H9 (cell line): ENCODE results near the gene THRB. TPM values are rescaled to one million over a fixed set of nuclear protein-coding genes. Genes with fewer than 3 reads are reported as not detected.

Experiments
- DNase-seq: peaks from one replicate; pipeline ENCODE4 v3.0.0-alpha.2; 2017
- H2AFZ ChIP-seq: one replicate; pipeline ENCODE4 v1.6.1; 2013; ENCODE audit warnings: mild to moderate bottlenecking, low read length, control low read depth, moderate library complexity
- H2AK5ac ChIP-seq: 2 replicates; pipeline ENCODE4 v1.6.1; 2013; ENCODE audit warnings: low read length, control low read depth, mixed read lengths; ENCODE audit not compliant: insufficient read length
- H2BK120ac ChIP-seq: one replicate; pipeline ENCODE4 v1.6.1; 2013; ENCODE audit warnings: low read depth, mild to moderate bottlenecking, low read length, control low read depth, inconsistent platforms; ENCODE audit not compliant: poor library complexity, severe bottlenecking
- H2BK12ac ChIP-seq: 2 replicates; pipeline ENCODE4 v1.6.1; 2013; ENCODE audit warnings: low read length, control low read depth, mixed read lengths, low read depth; ENCODE audit not compliant: insufficient read length
- H2BK15ac ChIP-seq: 2 replicates; pipeline ENCODE4 v1.6.1; 2013; ENCODE audit warnings: low read depth, low read length, control low read depth
- H2BK20ac ChIP-seq: one replicate; pipeline ENCODE4 v1.6.1; 2013; ENCODE audit warnings: low read depth, mild to moderate bottlenecking, low read length, control low read depth, inconsistent platforms; ENCODE audit not compliant: poor library complexity, severe bottlenecking
- H2BK5ac ChIP-seq: 2 replicates; pipeline ENCODE4 v1.6.1; 2013; ENCODE audit warnings: low read length, control low read depth, mixed read lengths; ENCODE audit not compliant: insufficient read length
- H3K14ac ChIP-seq: 2 replicates; pipeline ENCODE4 v1.6.1; 2013; ENCODE audit warnings: low read length, control low read depth; ENCODE audit not compliant: insufficient read depth
- H3K18ac ChIP-seq: 2 replicates; pipeline ENCODE4 v1.6.1; 2013; ENCODE audit warnings: low read depth, mild to moderate bottlenecking, mixed read lengths, low read length, control low read depth; ENCODE audit not compliant: insufficient read length
- H3K23ac ChIP-seq: 2 replicates; pipeline ENCODE4 v1.6.1; 2013; ENCODE audit warnings: low read length, control low read depth, mixed read lengths, low read depth; ENCODE audit not compliant: insufficient read length
- H3K23me2 ChIP-seq: 2 replicates; pipeline ENCODE4 v1.6.1; 2013; ENCODE audit warnings: low read depth, mild to moderate bottlenecking, mixed read lengths, low read length, control low read depth; ENCODE audit not compliant: insufficient read length, poor library complexity, severe bottlenecking
- H3K27ac ChIP-seq: 2 replicates; pipeline ENCODE4 v1.5.1; 2013; ENCODE audit warnings: low read length, control low read depth, mixed read lengths, low read depth; ENCODE audit not compliant: insufficient read length
- H3K27me3 ChIP-seq: 2 replicates; pipeline ENCODE4 v1.6.1; 2013; ENCODE audit warnings: low read length, control low read depth, inconsistent platforms; ENCODE audit not compliant: insufficient read depth
- H3K4ac ChIP-seq: 2 replicates; pipeline ENCODE4 v1.6.1; 2013; ENCODE audit warnings: low read depth, mild to moderate bottlenecking, control low read depth, inconsistent platforms, low read length, moderate library complexity
- H3K4me1 ChIP-seq: 2 replicates; pipeline ENCODE4 v1.6.1; 2013; ENCODE audit warnings: low read length, control low read depth, inconsistent platforms; ENCODE audit not compliant: insufficient read depth
- H3K4me2 ChIP-seq: 2 replicates; pipeline ENCODE4 v1.6.1; 2013; ENCODE audit warnings: low read length, control low read depth, mixed read lengths; ENCODE audit not compliant: insufficient read length, insufficient read depth
- H3K56ac ChIP-seq: 2 replicates; pipeline ENCODE4 v1.6.1; 2013; ENCODE audit warnings: low read depth, mild to moderate bottlenecking, mixed read lengths, low read length, control low read depth; ENCODE audit not compliant: insufficient read length
- H3K79me1 ChIP-seq: 2 replicates; pipeline ENCODE4 v1.6.1; 2013; ENCODE audit warnings: low read depth, mild to moderate bottlenecking, moderate library complexity, low read length, control low read depth, inconsistent platforms; ENCODE audit not compliant: insufficient read depth, poor library complexity, severe bottlenecking
- H3K79me2 ChIP-seq: 2 replicates; pipeline ENCODE4 v1.6.1; 2013; ENCODE audit warnings: low read length, control low read depth, inconsistent platforms; ENCODE audit not compliant: insufficient read depth
- H3K9ac ChIP-seq: 2 replicates; pipeline ENCODE4 v1.6.1; 2013; ENCODE audit warnings: low read length, control low read depth, mixed read lengths; ENCODE audit not compliant: insufficient read length; ENCODE audit errors: extremely low read depth
- H3K9me3 ChIP-seq: one replicate; pipeline ENCODE4 v1.6.1; 2013; ENCODE audit warnings: low read depth, low read length, inconsistent platforms; ENCODE audit not compliant: control insufficient read depth
- H3T11ph ChIP-seq: one replicate; pipeline ENCODE4 v1.6.1; 2013; ENCODE audit warnings: mild to moderate bottlenecking, low read length, control low read depth, inconsistent platforms
- H4K20me1 ChIP-seq: one replicate; pipeline ENCODE4 v1.6.1; 2013; ENCODE audit not compliant: control insufficient read depth, insufficient read length, insufficient read depth
- H4K5ac ChIP-seq: 2 replicates; pipeline ENCODE4 v1.6.1; 2013; ENCODE audit warnings: low read depth, mild to moderate bottlenecking, mixed read lengths, low read length, control low read depth; ENCODE audit not compliant: insufficient read length
- H4K8ac ChIP-seq: replicated peaks from 2 replicates; pipeline ENCODE4 v1.6.1; 2013; ENCODE audit warnings: low read length, control low read depth, mixed read lengths, low read depth; ENCODE audit not compliant: insufficient read length
- H4K91ac ChIP-seq: 2 replicates; pipeline ENCODE4 v1.6.1; 2013; ENCODE audit warnings: low read depth, mild to moderate bottlenecking, moderate library complexity, mixed read lengths, low read length, control low read depth; ENCODE audit not compliant: insufficient read length
- H3K27ac Mint-ChIP-seq, 3 experiments: 2 replicates in 2 of 3; 3 replicates in 1 of 3; pipeline ENCODE4 v1.8.0; 2020 to 2021; ENCODE audit warnings: mixed read lengths in 3 of 3, mild to moderate bottlenecking in 1 of 3, moderate library complexity in 1 of 3
- H3K27me3 Mint-ChIP-seq: 2 replicates; pipeline ENCODE4 v1.8.0; 2021; ENCODE audit warnings: low read depth, mild to moderate bottlenecking, moderate library complexity, mixed read lengths
- H3K36me3 Mint-ChIP-seq, 3 experiments: 2 replicates in 2 of 3; 3 replicates in 1 of 3; pipeline ENCODE4 v1.8.0; 2020 to 2021; ENCODE audit warnings: low read depth in 3 of 3, mixed read lengths in 3 of 3; ENCODE audit not compliant: insufficient read depth in 1 of 3
- H3K4me1 Mint-ChIP-seq, 2 experiments: 2 replicates each; pipeline ENCODE4 v1.8.0; 2020; ENCODE audit warnings: mixed read lengths in 2 of 2
- H3K4me3 Mint-ChIP-seq, 2 experiments: 2 replicates in 1 of 2; 3 replicates in 1 of 2; pipeline ENCODE4 v1.8.0; 2020 to 2021; ENCODE audit warnings: mild to moderate bottlenecking in 2 of 2, mixed read lengths in 2 of 2, moderate library complexity in 1 of 2
- H3K9me3 Mint-ChIP-seq, 2 experiments: 2 replicates in 1 of 2; 3 replicates in 1 of 2; pipeline ENCODE4 v1.8.0; 2020; ENCODE audit warnings: mild to moderate bottlenecking in 2 of 2, mixed read lengths in 2 of 2, moderate library complexity in 1 of 2
- WGBS: extraction: QIAGEN DNeasy Blood & Tissue Kit; methylation state at CpG from one replicate; pipeline ENCODE4 v1.1.7; 2013; ENCODE audit warnings: missing lambda C conversion rate, low lambda C conversion rate, mixed read lengths; ENCODE audit not compliant: insufficient read length; ENCODE audit errors: extremely low coverage; 5-methylcytosine and 5-hydroxymethylcytosine counted together
- microRNA-seq: library from miRNA; unstranded; fragments of <30 nt; microRNA quantifications from one replicate; pipeline ENCODE4, GENCODE V29; 2020; ENCODE audit warnings: borderline microRNAs expressed
- total RNA-seq: library from RNA; stranded (reverse); gene quantifications from 2 replicates; pipeline ENCODE4 v1.2.1, GENCODE V29; 2021
- TF ChIP-seq, protein P1 (sequence below): fragments of 200-600 bp; sonication (generic); conservative IDR thresholded peaks from 3 replicates; pipeline ENCODE4 v1.8.0; 2021; ENCODE audit warnings: antibody characterized with exemption, mild to moderate bottlenecking

The THRB gene
- total RNA-seq, 1 experiment from 2014 or later, result 8.6 TPM

DNA sequence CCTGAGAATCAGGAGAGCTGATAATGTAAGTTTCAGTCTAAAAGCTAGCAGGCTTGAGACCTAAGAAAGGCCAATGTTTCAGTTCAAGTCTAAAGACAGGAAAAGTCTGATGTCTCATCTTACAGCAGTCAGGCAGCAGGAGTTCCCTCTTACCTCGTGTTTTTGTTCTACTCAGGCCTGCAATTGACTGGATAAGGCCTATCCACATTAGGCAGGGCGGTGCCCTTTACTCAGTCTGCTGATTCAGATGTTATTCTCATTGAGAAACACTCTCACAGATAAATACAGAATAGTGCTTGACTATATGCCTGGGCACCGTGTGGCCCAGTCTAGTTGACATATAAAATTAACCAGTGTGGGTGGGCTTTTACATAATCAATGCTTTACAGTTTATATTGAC lies 427.2 kb downstream of the THRB start:
- no peak overlapping the region for H3K4ac ChIP-seq
- H3K23ac ChIP-seq, result no peak overlapping the region
- H4K5ac ChIP-seq, result no peak overlapping the region
- no peak overlapping the region for H2BK120ac ChIP-seq
- Mint-ChIP-seq H3K36me3 (no peaks in the 10 kb centered on the region), H3K4me3 (no peak overlapping the region), H3K27me3 (no peaks in the 10 kb centered on the region), H3K4me1 (no peaks in the 10 kb centered on the region), H3K27ac (no peak overlapping the region), H3K9me3 (no peaks in the 10 kb centered on the region)
- H3K56ac ChIP-seq, result no peak overlapping the region
- no peaks in the 10 kb centered on the region for H3K9me3 ChIP-seq
- no peak overlapping the region for H2BK20ac ChIP-seq
- no peak overlapping the region for H2BK12ac ChIP-seq
- H2AK5ac ChIP-seq, result no peak overlapping the region
- no peak overlapping the region for H2BK5ac ChIP-seq
- no peaks in the 10 kb centered on the region for H3K79me2 ChIP-seq
- WGBS, result no CpG with 5 or more reads among the region's 3 CpGs
- H3K27me3 ChIP-seq, result no peaks in the 10 kb centered on the region
- H3T11ph ChIP-seq, result no peak overlapping the region
- H3K27ac ChIP-seq, result no peak overlapping the region
- no peak overlapping the region for H3K18ac ChIP-seq
- H3K79me1 ChIP-seq, result no peaks in the 10 kb centered on the region
- TF ChIP-seq, protein P1, sequence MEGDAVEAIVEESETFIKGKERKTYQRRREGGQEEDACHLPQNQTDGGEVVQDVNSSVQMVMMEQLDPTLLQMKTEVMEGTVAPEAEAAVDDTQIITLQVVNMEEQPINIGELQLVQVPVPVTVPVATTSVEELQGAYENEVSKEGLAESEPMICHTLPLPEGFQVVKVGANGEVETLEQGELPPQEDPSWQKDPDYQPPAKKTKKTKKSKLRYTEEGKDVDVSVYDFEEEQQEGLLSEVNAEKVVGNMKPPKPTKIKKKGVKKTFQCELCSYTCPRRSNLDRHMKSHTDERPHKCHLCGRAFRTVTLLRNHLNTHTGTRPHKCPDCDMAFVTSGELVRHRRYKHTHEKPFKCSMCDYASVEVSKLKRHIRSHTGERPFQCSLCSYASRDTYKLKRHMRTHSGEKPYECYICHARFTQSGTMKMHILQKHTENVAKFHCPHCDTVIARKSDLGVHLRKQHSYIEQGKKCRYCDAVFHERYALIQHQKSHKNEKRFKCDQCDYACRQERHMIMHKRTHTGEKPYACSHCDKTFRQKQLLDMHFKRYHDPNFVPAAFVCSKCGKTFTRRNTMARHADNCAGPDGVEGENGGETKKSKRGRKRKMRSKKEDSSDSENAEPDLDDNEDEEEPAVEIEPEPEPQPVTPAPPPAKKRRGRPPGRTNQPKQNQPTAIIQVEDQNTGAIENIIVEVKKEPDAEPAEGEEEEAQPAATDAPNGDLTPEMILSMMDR, result no peak
- H3K4me1 ChIP-seq, result no peaks in the 10 kb centered on the region
- H3K23me2 ChIP-seq, result no peaks in the 10 kb centered on the region
- no peak overlapping the region for H3K4me2 ChIP-seq
- no peak overlapping the region for H2BK15ac ChIP-seq
- no peak for DNase-seq
- H4K91ac ChIP-seq, result no peak overlapping the region
- H2AFZ ChIP-seq, result no peak overlapping the region
- H3K9ac ChIP-seq, result no peak overlapping the region
- H3K14ac ChIP-seq, result no peak overlapping the region
- H4K20me1 ChIP-seq, result no peaks in the 10 kb centered on the region
- H4K8ac ChIP-seq, result no peak overlapping the region

Small RNA genes within 50 kb of the gene (microRNA-seq; reads per million reads assigned to microRNA genes)
- gene MIR4792, result not detected
